ENCODE results near the gene NPAS1.
"Not testable (repeated sequence)": the region's sequence is repeated elsewhere in the genome, so short reads cannot be mapped to it uniquely, and the experiment has no call there.

Gene NPAS1

GRCh38 chr19:46992699-46993535 lies 26.7 kb upstream of the NPAS1 start:
- DNase-seq (ENCODE audit: low read depth), result no peak

- DNase-seq (ENCODE audit: low read depth), result no peak
Measured at GRCh38 chr19:46993622-46994021, 26.0 kb upstream of the NPAS1 start.

GRCh38 chr19:46994141-46994686 lies 25.4 kb upstream of the NPAS1 start:
- DNase-seq (ENCODE audit: low read depth), result no peak

GRCh38 chr19:46995492-46995891 lies 24.1 kb upstream of the NPAS1 start:
- no peak for DNase-seq (ENCODE audit: low read depth)

GRCh38 chr19:46998445-46999125 lies 21.1 kb upstream of the NPAS1 start:
- DNase-seq (ENCODE audit: low read depth), result no peak

GRCh38 chr19:46999377-46999776 lies 20.3 kb upstream of the NPAS1 start:
- no peak for DNase-seq (ENCODE audit: low read depth)

GRCh38 chr19:46999878-47000277 lies 19.8 kb upstream of the NPAS1 start:
- no peak for DNase-seq (ENCODE audit: low read depth)

GRCh38 chr19:47000373-47000772 lies 19.3 kb upstream of the NPAS1 start:
- no peak for DNase-seq (ENCODE audit: low read depth)

- no peak for DNase-seq (ENCODE audit: low read depth)
Measured at GRCh38 chr19:47001584-47001983, 18.1 kb upstream of the NPAS1 start.

GRCh38 chr19:47002106-47002766 lies 17.4 kb upstream of the NPAS1 start:
- DNase-seq (ENCODE audit: low read depth), result no peak

- no peak for DNase-seq (ENCODE audit: low read depth)
Measured at GRCh38 chr19:47002853-47003610, 16.6 kb upstream of the NPAS1 start.

- DNase-seq (ENCODE audit: low read depth), result no peak
Measured at GRCh38 chr19:47003611-47004465, 15.8 kb upstream of the NPAS1 start.

- DNase-seq (ENCODE audit: low read depth), result no peak
Measured at GRCh38 chr19:47005164-47005641, 14.4 kb upstream of the NPAS1 start.

- no peak for DNase-seq (ENCODE audit: low read depth)
Measured at GRCh38 chr19:47005873-47006272, 13.8 kb upstream of the NPAS1 start.

- DNase-seq (ENCODE audit: low read depth), result no peak
Measured at GRCh38 chr19:47006496-47006895, 13.1 kb upstream of the NPAS1 start.

GRCh38 chr19:47010549-47010948 lies 9.1 kb upstream of the NPAS1 start:
- DNase-seq (ENCODE audit: low read depth), result not testable (repeated sequence)

- no peak for DNase-seq (ENCODE audit: low read depth)
Measured at GRCh38 chr19:47012617-47013016, 7.0 kb upstream of the NPAS1 start.

GRCh38 chr19:47013041-47013517 lies 6.6 kb upstream of the NPAS1 start:
- peak; percentile 34 for DNase-seq (ENCODE audit: low read depth)

GRCh38 chr19:47018923-47019322 lies 714 bp upstream of the NPAS1 start:
- no peak for DNase-seq (ENCODE audit: low read depth)

GRCh38 chr19:47020132-47020805 lies 632 bp downstream of the NPAS1 start:
- no peak for DNase-seq (ENCODE audit: low read depth)
